T-helper 2 cell (primary cell): Measurements from ENCODE around the gene FZD2.

ENCODE experiments used
- DNase-seq, 5 experiments: peaks; one replicate each; pipeline versions ENCODE4 v3.0.0 to v3.0.0-alpha.2; 2012 to 2022

The FZD2 gene

GRCh38 chr17:44608727-44609435 is 51.6 kb downstream of the FZD2 start:
- no peak for DNase-seq

GRCh38 chr17:44610331-44610730 is 53.0 kb downstream of the FZD2 start:
- no peak for DNase-seq
